Measurements from ENCODE around the gene PAM.

The PAM gene

GRCh38 chr5:102731693-102732092 lies 23.4 kb upstream of the PAM start:
- H3K4me3 ChIP-seq (ENCODE audit: low read depth, low read length) = no peak overlapping the region

GRCh38 chr5:102733534-102733933 lies 21.6 kb upstream of the PAM start:
- no peaks in the 10 kb centered on the region for H3K9me3 ChIP-seq (ENCODE audit: control insufficient read depth, insufficient read depth, low read length)
- no peak overlapping the region for H3K4me3 ChIP-seq (ENCODE audit: low read depth, low read length)
- H3K36me3 ChIP-seq (ENCODE audit: control insufficient read depth, insufficient read depth, low read length) = no peaks in the 10 kb centered on the region
- no peak overlapping the region for H3K9ac ChIP-seq (ENCODE audit: low read depth, low read length)
- no peak overlapping the region for H3K27ac ChIP-seq (ENCODE audit: low read depth, low read length)
- H3K4me1 ChIP-seq (ENCODE audit: control insufficient read depth, insufficient read depth, low read length) = no peaks in the 10 kb centered on the region
- no peaks in the 10 kb centered on the region for H3K27me3 ChIP-seq (ENCODE audit: control insufficient read depth, insufficient read depth, low read length)

More at GRCh38 chr5:102731693-102732092, 23.4 kb upstream of the PAM start:
- H3K4me1 ChIP-seq (ENCODE audit: control insufficient read depth, insufficient read depth, low read length) = no peaks in the 10 kb centered on the region
- H3K36me3 ChIP-seq (ENCODE audit: control insufficient read depth, insufficient read depth, low read length) = no peaks in the 10 kb centered on the region
- H3K9me3 ChIP-seq (ENCODE audit: control insufficient read depth, insufficient read depth, low read length) = no peaks in the 10 kb centered on the region
- no peak overlapping the region for H3K27ac ChIP-seq (ENCODE audit: low read depth, low read length)
- no peaks in the 10 kb centered on the region for H3K27me3 ChIP-seq (ENCODE audit: control insufficient read depth, insufficient read depth, low read length)
- H3K9ac ChIP-seq (ENCODE audit: low read depth, low read length) = no peak overlapping the region

GRCh38 chr5:102737161-102737560 lies 17.9 kb upstream of the PAM start:
- no peak overlapping the region for H3K4me3 ChIP-seq (ENCODE audit: low read depth, low read length)
- H3K36me3 ChIP-seq (ENCODE audit: control insufficient read depth, insufficient read depth, low read length) = no peaks in the 10 kb centered on the region
- peaks cover 3% of the 10 kb centered on the region; the same call in 1 of the 2 replicates for H3K4me1 ChIP-seq (ENCODE audit: control insufficient read depth, insufficient read depth, low read length)
- H3K9me3 ChIP-seq (ENCODE audit: control insufficient read depth, insufficient read depth, low read length) = no peaks in the 10 kb centered on the region
- no peak overlapping the region for H3K9ac ChIP-seq (ENCODE audit: low read depth, low read length)
- H3K27ac ChIP-seq (ENCODE audit: low read depth, low read length) = no peak overlapping the region
- H3K27me3 ChIP-seq (ENCODE audit: control insufficient read depth, insufficient read depth, low read length) = no peaks in the 10 kb centered on the region

GRCh38 chr5:102737805-102738469 lies 17.2 kb upstream of the PAM start:
- H3K36me3 ChIP-seq (ENCODE audit: control insufficient read depth, insufficient read depth, low read length) = no peaks in the 10 kb centered on the region
- peaks cover 9% of the 10 kb centered on the region for H3K4me1 ChIP-seq (ENCODE audit: control insufficient read depth, insufficient read depth, low read length)
- H3K9ac ChIP-seq (ENCODE audit: low read depth, low read length) = no peak overlapping the region
- no peak overlapping the region for H3K4me3 ChIP-seq (ENCODE audit: low read depth, low read length)
- H3K27me3 ChIP-seq (ENCODE audit: control insufficient read depth, insufficient read depth, low read length) = no peaks in the 10 kb centered on the region
- no peaks in the 10 kb centered on the region for H3K9me3 ChIP-seq (ENCODE audit: control insufficient read depth, insufficient read depth, low read length)
- no peak overlapping the region for H3K27ac ChIP-seq (ENCODE audit: low read depth, low read length)

- peaks cover 9% of the 10 kb centered on the region for H3K4me1 ChIP-seq (ENCODE audit: control insufficient read depth, insufficient read depth, low read length)
- H3K27me3 ChIP-seq (ENCODE audit: control insufficient read depth, insufficient read depth, low read length) = no peaks in the 10 kb centered on the region
- H3K9me3 ChIP-seq (ENCODE audit: control insufficient read depth, insufficient read depth, low read length) = no peaks in the 10 kb centered on the region
- no peaks in the 10 kb centered on the region for H3K36me3 ChIP-seq (ENCODE audit: control insufficient read depth, insufficient read depth, low read length)
- H3K9ac ChIP-seq (ENCODE audit: low read depth, low read length) = no peak overlapping the region
- H3K4me3 ChIP-seq (ENCODE audit: low read depth, low read length) = no peak overlapping the region
- H3K27ac ChIP-seq (ENCODE audit: low read depth, low read length) = no peak overlapping the region
These were observed 14.6 kb upstream of the PAM start for GRCh38 chr5:102740515-102740914.

- H3K27me3 ChIP-seq (ENCODE audit: control insufficient read depth, insufficient read depth, low read length) = no peaks in the 10 kb centered on the region
- peak overlapping the region; percentile 17 for H3K27ac ChIP-seq (ENCODE audit: low read depth, low read length)
- no peak overlapping the region for H3K4me3 ChIP-seq (ENCODE audit: low read depth, low read length)
- H3K4me1 ChIP-seq (ENCODE audit: control insufficient read depth, insufficient read depth, low read length) = peaks cover 9% of the 10 kb centered on the region
- no peaks in the 10 kb centered on the region for H3K36me3 ChIP-seq (ENCODE audit: control insufficient read depth, insufficient read depth, low read length)
- no peak overlapping the region for H3K9ac ChIP-seq (ENCODE audit: low read depth, low read length)
- no peaks in the 10 kb centered on the region for H3K9me3 ChIP-seq (ENCODE audit: control insufficient read depth, insufficient read depth, low read length)
These were observed 12.9 kb upstream of the PAM start for GRCh38 chr5:102742215-102742614.

- H3K36me3 ChIP-seq (ENCODE audit: control insufficient read depth, insufficient read depth, low read length) = no peaks in the 10 kb centered on the region
- H3K9ac ChIP-seq (ENCODE audit: low read depth, low read length) = no peak overlapping the region
- no peaks in the 10 kb centered on the region for H3K9me3 ChIP-seq (ENCODE audit: control insufficient read depth, insufficient read depth, low read length)
- H3K27me3 ChIP-seq (ENCODE audit: control insufficient read depth, insufficient read depth, low read length) = no peaks in the 10 kb centered on the region
- peaks cover 14% of the 10 kb centered on the region for H3K4me1 ChIP-seq (ENCODE audit: control insufficient read depth, insufficient read depth, low read length)
- no peak overlapping the region for H3K4me3 ChIP-seq (ENCODE audit: low read depth, low read length)
- no peak overlapping the region for H3K27ac ChIP-seq (ENCODE audit: low read depth, low read length)
These were observed 11.2 kb upstream of the PAM start for GRCh38 chr5:102743900-102744299.

GRCh38 chr5:102747386-102748166 lies 7.5 kb upstream of the PAM start:
- H3K27ac ChIP-seq (ENCODE audit: low read depth, low read length) = no peak overlapping the region
- no peaks in the 10 kb centered on the region for H3K27me3 ChIP-seq (ENCODE audit: control insufficient read depth, insufficient read depth, low read length)
- peaks cover 29% of the 10 kb centered on the region for H3K4me1 ChIP-seq (ENCODE audit: control insufficient read depth, insufficient read depth, low read length)
- no peaks in the 10 kb centered on the region for H3K9me3 ChIP-seq (ENCODE audit: control insufficient read depth, insufficient read depth, low read length)
- H3K36me3 ChIP-seq (ENCODE audit: control insufficient read depth, insufficient read depth, low read length) = no peaks in the 10 kb centered on the region
- no peak overlapping the region for H3K4me3 ChIP-seq (ENCODE audit: low read depth, low read length)
- no peak overlapping the region for H3K9ac ChIP-seq (ENCODE audit: low read depth, low read length)

- H3K27ac ChIP-seq (ENCODE audit: low read depth, low read length) = peak overlapping the region; percentile 33
- peaks cover 18% of the 10 kb centered on the region for H3K27me3 ChIP-seq (ENCODE audit: control insufficient read depth, insufficient read depth, low read length)
- peak overlapping the region; percentile 35; the same call in 1 of the 2 replicates for H3K4me3 ChIP-seq (ENCODE audit: low read depth, low read length)
- H3K36me3 ChIP-seq (ENCODE audit: control insufficient read depth, insufficient read depth, low read length) = no peaks in the 10 kb centered on the region
- H3K9me3 ChIP-seq (ENCODE audit: control insufficient read depth, insufficient read depth, low read length) = no peaks in the 10 kb centered on the region
- H3K9ac ChIP-seq (ENCODE audit: low read depth, low read length) = no peak overlapping the region
- H3K4me1 ChIP-seq (ENCODE audit: control insufficient read depth, insufficient read depth, low read length) = peaks cover 34% of the 10 kb centered on the region
These were observed 5.6 kb upstream of the PAM start for GRCh38 chr5:102749416-102750030.

- H3K27ac ChIP-seq (ENCODE audit: low read depth, low read length) = no peak overlapping the region
- H3K36me3 ChIP-seq (ENCODE audit: control insufficient read depth, insufficient read depth, low read length) = no peaks in the 10 kb centered on the region
- no peak overlapping the region for H3K9ac ChIP-seq (ENCODE audit: low read depth, low read length)
- H3K9me3 ChIP-seq (ENCODE audit: control insufficient read depth, insufficient read depth, low read length) = no peaks in the 10 kb centered on the region
- H3K4me1 ChIP-seq (ENCODE audit: control insufficient read depth, insufficient read depth, low read length) = peaks cover 34% of the 10 kb centered on the region
- no peak overlapping the region for H3K4me3 ChIP-seq (ENCODE audit: low read depth, low read length)
- H3K27me3 ChIP-seq (ENCODE audit: control insufficient read depth, insufficient read depth, low read length) = peaks cover 20% of the 10 kb centered on the region
These were observed 4.8 kb upstream of the PAM start for GRCh38 chr5:102750151-102750834.
